HCT116 (cell line): ENCODE measurements around the gene SMAD2. TPM values are rescaled to one million over a fixed set of nuclear protein-coding genes. Genes with fewer than 3 reads are reported as not detected.

Source experiments
- ATAC-seq: fragments of 200-7000 bp; cut with Tn5 transposase; 2 replicates; pipeline ENCODE4 v1.9.1; 2020; ENCODE audit warnings: mild to moderate bottlenecking, moderate library complexity
- BruUV-seq: library from RNA; stranded (reverse); fragments of 400-500 nt; replicated peaks from 2 replicates; lab custom pipeline; 2021; lab: Mats Ljungman, UMichigan
- CTCF ChIA-PET: fragments of 300-600 bp; sonication (Branson Sonifier 250); formaldehyde crosslinking; loops from one replicate; lab custom pipeline; 2021; ENCODE audit warnings: antibody characterized with exemption; lab: Charles Lee
- POLR2A ChIA-PET: fragments of 300-600, 350-600 bp; sonication (Branson Sonifier 250); formaldehyde crosslinking; loops from one replicate; lab custom pipeline; 2021; ENCODE audit warnings: antibody characterized with exemption; lab: Charles Lee
- RAD21 ChIA-PET, 2 experiments: fragments of 300-600 bp; sonication (Branson Sonifier 250); formaldehyde crosslinking; loops; one replicate each; lab custom pipeline; 2023; ENCODE audit warnings: low total read pairs in 2 of 2; ENCODE audit not compliant: uncharacterized antibody in 2 of 2, unreplicated experiment in 2 of 2, low non-redundant PET in 1 of 2; lab: Charles Lee
- DNase-seq: peaks from one replicate; pipeline ENCODE4 v3.0.0-alpha.2; 2010; ENCODE audit warnings: low read depth, low spot score
- H2AFZ ChIP-seq: fragments of 200-600 bp; shearing (Covaris generic), sonication (generic); 2 replicates; pipeline ENCODE4 v1.6.1; 2017; ENCODE audit warnings: low read depth, mixed run types, mixed read lengths, antibody characterized with exemption, low read length; ENCODE audit not compliant: poor library complexity, severe bottlenecking
- H3K27ac ChIP-seq: 2 replicates; pipeline ENCODE4 v1.5.1; 2012; ENCODE audit warnings: low read depth, low read length
- H3K27me3 ChIP-seq: fragments of 200-600 bp; sonication (generic); 2 replicates; pipeline ENCODE4 v1.6.1; 2016; ENCODE audit warnings: mixed run types, low read length, mixed read lengths; ENCODE audit not compliant: insufficient read depth
- H3K36me3 ChIP-seq, 2 experiments: fragments of 200-500 bp in 1 of 2; fragments of 200-600 bp in 1 of 2; sonication (Bioruptor generic) in 1 of 2; sonication (generic) in 1 of 2; 2 replicates each; pipeline versions ENCODE4 v1.5.1 to v1.6.1; 2014 to 2016; ENCODE audit warnings: low read length in 2 of 2, inconsistent platforms in 1 of 2, mixed read lengths in 1 of 2, mixed run types in 1 of 2; ENCODE audit not compliant: insufficient read depth in 2 of 2, control insufficient read depth in 1 of 2
- H3K4me1 ChIP-seq, 2 experiments: fragments of 200-600 bp in 1 of 2; sonication (generic) in 1 of 2; 2 replicates each; pipeline versions ENCODE4 v1.5.1 to v1.6.1; 2012 to 2017; ENCODE audit warnings: low read length in 2 of 2, inconsistent platforms in 1 of 2, mild to moderate bottlenecking in 1 of 2, mixed read lengths in 1 of 2, mixed run types in 1 of 2, moderate library complexity in 1 of 2; ENCODE audit not compliant: insufficient read depth in 2 of 2, control insufficient read depth in 1 of 2
- H3K4me2 ChIP-seq: fragments of 200-600 bp; sonication (generic); 2 replicates; pipeline ENCODE4 v1.6.1; 2017; ENCODE audit warnings: mixed run types, low read length, mixed read lengths
- H3K4me3 ChIP-seq, 2 experiments: fragments of 200-600 bp in 1 of 2; sonication (generic) in 1 of 2; replicated peaks in 1 of 2; 2 replicates each; pipeline ENCODE4 v1.5.1; 2011 to 2016; ENCODE audit warnings: low read length in 2 of 2, control low read depth in 1 of 2, low read depth in 1 of 2, mild to moderate bottlenecking in 1 of 2, mixed read lengths in 1 of 2, mixed run types in 1 of 2
- H3K79me2 ChIP-seq: fragments of 200-600 bp; sonication (generic); 2 replicates; pipeline ENCODE4 v1.6.1; 2017; ENCODE audit warnings: mild to moderate bottlenecking, mixed run types, low read length, moderate library complexity, mixed read lengths; ENCODE audit not compliant: insufficient read depth
- H3K9ac ChIP-seq: fragments of 200-600 bp; sonication (generic); 2 replicates; pipeline ENCODE4 v1.6.1; 2016; ENCODE audit warnings: low read length, mixed read lengths
- H3K9me2 ChIP-seq: fragments of 200-600 bp; sonication (generic), shearing (Covaris generic); 2 replicates; pipeline ENCODE4 v1.6.1; 2017; ENCODE audit warnings: mixed run types, mild to moderate bottlenecking, moderate library complexity; ENCODE audit not compliant: insufficient read depth
- H3K9me3 ChIP-seq, 2 experiments: fragments of 200-500 bp in 1 of 2; fragments of 200-600 bp in 1 of 2; sonication (Bioruptor generic) in 1 of 2; sonication (generic) in 1 of 2; 2 replicates each; pipeline ENCODE4 v1.6.1; 2014 to 2017; ENCODE audit warnings: low read length in 2 of 2, mixed read lengths in 2 of 2, inconsistent platforms in 1 of 2, low read depth in 1 of 2, mild to moderate bottlenecking in 1 of 2, mixed run types in 1 of 2, moderate library complexity in 1 of 2; ENCODE audit not compliant: control insufficient read depth in 1 of 2, insufficient read depth in 1 of 2
- H4K20me1 ChIP-seq: fragments of 200-600 bp; sonication (generic), shearing (Covaris generic); 2 replicates; pipeline ENCODE4 v1.6.1; 2017; ENCODE audit warnings: mixed run types, mild to moderate bottlenecking, moderate library complexity; ENCODE audit not compliant: insufficient read depth
- ATF3 ChIP-seq: IDR thresholded peaks from 2 replicates; pipeline ENCODE4 v1.6.1; 2012
- CEBPB ChIP-seq: IDR thresholded peaks from 2 replicates; pipeline ENCODE4 v1.6.1; 2012; ENCODE audit warnings: low read depth
- CTCF ChIP-seq, 3 experiments: fragments of 200-600 bp in 1 of 3; sonication (generic) in 1 of 3; IDR thresholded peaks in 2 of 3; conservative IDR thresholded peaks in 1 of 3; 2 replicates each; pipeline ENCODE4 v1.5.1; 2012 to 2017; ENCODE audit warnings: low read depth in 2 of 3, low read length in 2 of 3, antibody characterized with exemption in 1 of 3, borderline replicate concordance in 1 of 3, control low read depth in 1 of 3, mild to moderate bottlenecking in 1 of 3, mixed read lengths in 1 of 3, mixed run types in 1 of 3, moderate library complexity in 1 of 3; ENCODE audit not compliant: insufficient read depth in 1 of 3
- EGR1 ChIP-seq: IDR thresholded peaks from 2 replicates; pipeline ENCODE4 v1.6.1; 2012; ENCODE audit warnings: low read depth
- ELF1 ChIP-seq: IDR thresholded peaks from 2 replicates; pipeline ENCODE4 v1.6.1; 2012; ENCODE audit warnings: low read depth, borderline replicate concordance
- EZH2phosphoT487 ChIP-seq: fragments of 200-600 bp; IDR thresholded peaks from 2 replicates; pipeline ENCODE4 v1.6.1; 2018; ENCODE audit warnings: antibody characterized with exemption, borderline replicate concordance
- FOSL1 ChIP-seq: IDR thresholded peaks from 2 replicates; pipeline ENCODE4 v1.6.1; 2012; ENCODE audit warnings: low read depth
- JUND ChIP-seq: IDR thresholded peaks from 2 replicates; pipeline ENCODE4 v1.6.1; 2012
- MAX ChIP-seq: IDR thresholded peaks from 2 replicates; pipeline ENCODE4 v1.6.1; 2012
- RAD21 ChIP-seq: IDR thresholded peaks from 2 replicates; pipeline ENCODE4 v1.6.1; 2012; ENCODE audit warnings: low read depth, mild to moderate bottlenecking
- REST ChIP-seq: IDR thresholded peaks from 2 replicates; pipeline ENCODE4 v1.6.1; 2012; ENCODE audit warnings: low read depth
- SIN3A ChIP-seq: IDR thresholded peaks from 2 replicates; pipeline ENCODE4 v1.6.1; 2012; ENCODE audit warnings: low read depth
- SRF ChIP-seq: IDR thresholded peaks from 2 replicates; pipeline ENCODE4 v1.6.1; 2012; ENCODE audit warnings: low read depth
- TCF7L2 ChIP-seq: IDR thresholded peaks from 2 replicates; pipeline ENCODE4 v1.7.0; 2011; ENCODE audit warnings: borderline replicate concordance, inconsistent platforms; ENCODE audit not compliant: insufficient read depth, insufficient read length; ENCODE audit errors: extremely low read depth
- ZBTB33 ChIP-seq: IDR thresholded peaks from 2 replicates; pipeline ENCODE4 v1.6.1; 2011; ENCODE audit warnings: mild to moderate bottlenecking, low read length, moderate library complexity; ENCODE audit not compliant: insufficient replicate concordance; ENCODE audit errors: extremely low read depth
- ZFX ChIP-seq: fragments of 450-650 bp; IDR thresholded peaks from 2 replicates; pipeline ENCODE4 v1.6.1; 2017
- intact Hi-C: fragments of 100-400 bp; cut with micrococcal nuclease; formaldehyde crosslinking; loops from 2 replicates; pipeline ENCODE4 v1.10.0; 2022
- total RNA-seq: library from RNA; stranded (reverse); gene quantifications from one replicate; pipeline ENCODE4 v1.2.1, GENCODE V29; 2021; ENCODE audit not compliant: unreplicated experiment

SMAD2 gene
- total RNA-seq, 1 experiment from 2014 or later, result 130 TPM

- RAD21 ChIA-PET, result no interaction called here
- Histone ChIP-seq H3K4me3 (no peak overlapping the region), H3K4me1 (peaks cover 22 to 26% of the 10 kb centered on the region in 2 experiments), H4K20me1 (peaks cover 4% of the 10 kb centered on the region; the same call in 1 of the 2 replicates), H3K79me2 (peaks cover 41% of the 10 kb centered on the region), H3K9ac (no peak overlapping the region), H2AFZ (no peak overlapping the region), H3K9me2 (no peaks in the 10 kb centered on the region), H3K27ac (no peak overlapping the region), H3K36me3 (peaks cover 0 to 6% of the 10 kb centered on the region in 2 experiments; a peak in 1 of 4 replicates), H3K4me2 (no peak overlapping the region; the same call in 1 of the 2 replicates), H3K27me3 (no peaks in the 10 kb centered on the region), H3K9me3 (no peaks in the 10 kb centered on the region)
- no peak for TF ChIP-seq EZH2phosphoT487
- TF ChIP-seq EGR1, result no peak
- TF ChIP-seq MAX, result no peak
- no peak for TF ChIP-seq ELF1
- TF ChIP-seq SIN3A, result no peak
- TF ChIP-seq ZFX, result no peak
- no peak for TF ChIP-seq REST
- no peak for TF ChIP-seq CTCF (IDR thresholded peaks at IDR 0.05 in 2 of 3, conservative IDR thresholded peaks at IDR 0.05 in 1 of 3; ENCODE audit: borderline replicate concordance in 1 of 3, insufficient read depth in 1 of 3, low read depth in 2 of 3, low read length in 2 of 3)
- no peak for TF ChIP-seq CEBPB
- no peak for TF ChIP-seq SRF
- TF ChIP-seq TCF7L2, result no peak
- no peak for TF ChIP-seq ATF3
- no peak for TF ChIP-seq ZBTB33
- TF ChIP-seq RAD21, result no peak
- no peak for TF ChIP-seq JUND
- TF ChIP-seq FOSL1, result no peak
- no TSS peak for BruUV-seq
- CTCF ChIA-PET, result no interaction called here
- intact Hi-C loops, result no loop called here
- ATAC-seq, result peak; percentile 40; the same call in 1 of the 2 replicates
- POLR2A ChIA-PET, result no interaction called here
- DNase-seq, result no peak
These were observed 46.6 kb downstream of the SMAD2 start for GRCh38 chr18:47883771-47884413.
